NCI-H2081 (cell line): ENCODE measurements around the gene EXOC3.
"Not testable (repeated sequence)": the region's sequence is repeated elsewhere in the genome, so short reads cannot be mapped to it uniquely, and the experiment has no call there.

Source experiments
- DNase-seq, 2 experiments: peaks; one replicate each; lab custom pipeline; 2025; lab: John Stamatoyannopoulos, UW

EXOC3 gene

GRCh38 chr5:504326-505154 lies 61.6 kb downstream of the EXOC3 start:
- no peak for DNase-seq

- peak in 1 of 2 experiments; percentile 60 for DNase-seq
These were observed 63.1 kb downstream of the EXOC3 start for GRCh38 chr5:505951-506525.

- DNase-seq, result not testable (repeated sequence)
These were observed 65.1 kb downstream of the EXOC3 start for GRCh38 chr5:507986-508575.

GRCh38 chr5:509611-510185 lies 66.7 kb downstream of the EXOC3 start:
- no peak for DNase-seq

GRCh38 chr5:510521-510920 lies 67.5 kb downstream of the EXOC3 start:
- DNase-seq, result no peak

GRCh38 chr5:511476-511875 lies 68.5 kb downstream of the EXOC3 start:
- no peak for DNase-seq

GRCh38 chr5:513216-514100 lies 70.5 kb downstream of the EXOC3 start:
- DNase-seq, result no peak

- no peak for DNase-seq
These were observed 71.1 kb downstream of the EXOC3 start for GRCh38 chr5:514101-514485.

- DNase-seq, result no peak
These were observed 71.7 kb downstream of the EXOC3 start for GRCh38 chr5:514673-515072.

GRCh38 chr5:515273-515836 lies 72.4 kb downstream of the EXOC3 start:
- DNase-seq, result no peak

GRCh38 chr5:516338-516925 lies 73.5 kb downstream of the EXOC3 start:
- no peak for DNase-seq
